GM19035 (cell line): ENCODE results near the gene KRTAP5-6.
"Not testable (repeated sequence)": the region's sequence is repeated elsewhere in the genome, so short reads cannot be mapped to it uniquely, and the experiment has no call there.

Experiments
- ATAC-seq: cut with Tn5 transposase; IDR thresholded peaks from one replicate; pipeline ENCODE4 v1.9.1; 2021; ENCODE audit not compliant: unreplicated experiment

Gene KRTAP5-6

DNA sequence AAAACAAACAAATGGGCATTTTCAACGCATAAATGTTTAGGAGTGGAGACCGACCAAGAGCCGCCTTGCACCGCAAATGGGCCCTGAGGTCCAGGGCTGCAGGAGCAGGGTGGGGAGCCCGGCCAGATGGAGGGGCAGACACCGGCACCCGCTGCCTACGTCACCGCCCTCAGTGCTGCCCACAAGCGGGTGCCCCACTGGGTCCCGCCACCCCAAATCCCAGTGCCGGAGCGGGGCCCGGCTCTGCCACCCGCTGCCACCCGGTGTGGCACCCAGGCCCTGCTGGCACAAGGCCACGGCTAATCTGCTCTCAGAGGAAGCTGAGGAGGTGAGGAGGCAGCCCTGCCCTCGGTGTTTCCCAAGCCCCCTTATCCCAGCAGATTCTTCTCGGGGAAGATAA, 13.8 kb upstream of the KRTAP5-6 start:
- ATAC-seq, result not testable (repeated sequence)

DNA sequence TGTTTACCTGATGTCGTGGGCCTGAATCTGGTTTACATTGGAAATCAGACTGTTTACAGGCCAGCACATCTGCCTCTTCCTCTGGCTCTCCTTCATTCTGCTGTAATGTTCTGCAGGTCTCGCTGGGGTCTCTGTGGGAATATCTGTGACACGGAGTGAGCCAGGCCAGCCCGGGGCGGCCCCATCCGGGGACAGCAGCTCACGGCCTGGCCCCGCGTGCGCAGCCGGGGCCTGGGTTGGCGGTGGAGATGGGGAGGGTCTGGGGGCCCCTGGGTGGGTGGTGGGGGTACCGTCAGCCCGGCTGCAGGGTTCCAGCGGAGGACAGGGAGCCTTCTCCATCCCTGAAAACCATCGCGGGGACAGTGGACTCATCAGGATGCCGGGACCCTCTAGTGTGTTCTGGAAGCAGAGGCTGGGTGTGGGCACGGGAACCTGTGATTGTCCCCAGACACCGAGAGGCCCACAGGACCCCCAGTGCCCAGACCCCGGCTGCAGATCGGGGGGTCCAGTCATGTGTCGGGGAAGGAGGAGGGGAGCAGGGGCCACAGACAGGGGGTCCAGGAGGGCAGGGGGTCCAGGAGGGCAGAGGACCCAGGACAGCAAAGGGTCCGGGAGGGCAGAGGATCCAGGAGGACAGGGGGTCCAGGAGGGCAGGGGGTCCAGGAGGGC, 13.0 kb upstream of the KRTAP5-6 start:
- not testable (repeated sequence) for ATAC-seq

DNA sequence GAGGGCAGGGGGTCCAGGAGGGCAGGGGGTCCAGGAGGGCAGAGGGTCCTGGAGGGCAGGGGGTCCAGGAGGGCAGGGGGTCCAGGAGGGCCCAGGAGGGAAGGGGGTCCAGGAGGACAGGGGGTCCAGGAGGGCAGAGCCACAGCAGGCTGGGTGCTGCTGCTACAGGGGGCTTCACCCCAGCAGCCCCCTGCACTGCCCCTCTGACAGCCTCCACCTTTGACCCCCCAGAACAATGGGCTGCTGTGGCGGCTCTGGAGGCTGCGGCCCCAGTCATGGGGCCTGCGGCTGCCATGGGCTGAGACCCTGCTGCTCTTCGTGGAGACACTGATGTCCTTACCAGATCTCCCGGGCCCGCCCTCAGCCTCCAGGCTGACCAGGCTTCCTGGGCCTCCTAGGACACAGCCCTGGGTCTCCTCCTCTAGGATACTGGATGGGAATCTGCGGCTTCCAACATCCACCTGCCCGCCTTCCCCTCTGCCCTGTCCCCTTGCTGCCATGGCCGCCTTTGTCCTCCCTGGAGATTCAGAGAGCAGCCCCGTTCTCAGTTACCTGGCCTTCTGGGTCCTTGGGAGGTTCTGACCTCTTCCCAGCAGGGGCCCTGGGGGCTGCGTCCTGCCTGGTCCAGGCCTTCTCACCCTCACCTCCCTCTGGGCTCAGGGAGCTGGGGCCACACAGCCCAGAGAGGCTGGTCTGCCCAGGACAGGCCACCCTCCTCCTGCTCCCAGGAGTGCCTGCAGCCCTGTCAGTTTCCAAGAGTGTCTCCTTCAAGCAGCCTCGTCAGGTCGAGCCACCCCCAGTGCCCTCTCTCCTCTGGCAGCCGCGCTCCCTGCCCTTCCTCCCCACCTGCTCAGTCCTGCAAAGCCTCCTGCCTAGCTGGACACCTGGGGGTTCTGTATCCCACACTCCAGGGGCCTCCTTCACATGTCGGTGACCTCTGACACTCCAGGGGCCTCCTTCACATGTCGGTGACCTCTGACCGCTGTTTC, 11.8 kb upstream of the KRTAP5-6 start:
- not testable (repeated sequence) for ATAC-seq

DNA sequence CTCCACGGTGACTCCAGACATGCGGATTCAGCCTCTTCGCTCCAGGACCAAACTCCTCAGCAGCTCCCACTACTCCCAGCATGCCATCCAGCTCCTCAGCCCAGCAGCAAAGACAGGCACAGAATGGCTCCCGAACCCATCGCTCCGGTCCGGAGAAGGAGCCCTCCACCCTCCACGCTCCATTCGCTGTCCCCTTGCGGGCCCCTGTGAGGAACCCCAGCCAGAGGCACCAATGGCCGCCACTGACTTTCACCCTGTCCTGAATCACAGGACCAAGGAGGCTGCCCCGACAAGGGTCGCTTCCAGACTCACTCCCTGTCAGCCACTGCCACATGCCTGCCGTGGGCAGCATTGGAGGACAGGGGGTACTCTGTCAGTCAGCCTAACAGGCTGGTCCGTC, 10.8 kb upstream of the KRTAP5-6 start:
- ATAC-seq, result not testable (repeated sequence)

DNA sequence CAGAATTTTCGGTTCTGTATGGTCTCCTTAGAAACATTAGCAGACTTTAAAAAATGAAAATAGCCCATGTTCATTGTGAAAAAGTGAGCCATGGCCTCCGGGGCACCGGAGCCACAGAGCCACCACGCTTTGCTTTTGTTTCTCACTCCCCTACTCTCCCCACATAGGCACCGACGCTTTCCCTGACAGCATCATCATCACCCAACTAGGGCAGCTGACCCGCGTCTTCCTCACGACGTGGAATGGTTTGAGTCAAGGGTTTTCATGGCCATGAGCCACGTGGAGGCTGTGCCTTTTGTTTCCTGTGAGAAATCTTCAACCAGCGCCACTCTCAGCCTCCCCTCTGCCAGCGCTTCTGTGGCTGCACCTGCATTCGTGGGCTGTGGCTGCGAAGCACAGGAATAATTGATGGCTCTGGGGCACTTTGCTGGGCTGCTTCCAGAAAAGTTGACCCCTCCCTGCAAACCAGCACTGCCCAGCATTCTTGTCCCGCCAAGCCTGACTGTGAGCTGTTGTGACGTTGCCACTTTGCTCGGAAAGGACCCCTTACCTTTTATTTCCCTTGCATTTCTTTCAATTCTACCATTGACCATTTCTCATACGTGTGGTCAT, 8.6 kb upstream of the KRTAP5-6 start:
- ATAC-seq, result not testable (repeated sequence)

DNA sequence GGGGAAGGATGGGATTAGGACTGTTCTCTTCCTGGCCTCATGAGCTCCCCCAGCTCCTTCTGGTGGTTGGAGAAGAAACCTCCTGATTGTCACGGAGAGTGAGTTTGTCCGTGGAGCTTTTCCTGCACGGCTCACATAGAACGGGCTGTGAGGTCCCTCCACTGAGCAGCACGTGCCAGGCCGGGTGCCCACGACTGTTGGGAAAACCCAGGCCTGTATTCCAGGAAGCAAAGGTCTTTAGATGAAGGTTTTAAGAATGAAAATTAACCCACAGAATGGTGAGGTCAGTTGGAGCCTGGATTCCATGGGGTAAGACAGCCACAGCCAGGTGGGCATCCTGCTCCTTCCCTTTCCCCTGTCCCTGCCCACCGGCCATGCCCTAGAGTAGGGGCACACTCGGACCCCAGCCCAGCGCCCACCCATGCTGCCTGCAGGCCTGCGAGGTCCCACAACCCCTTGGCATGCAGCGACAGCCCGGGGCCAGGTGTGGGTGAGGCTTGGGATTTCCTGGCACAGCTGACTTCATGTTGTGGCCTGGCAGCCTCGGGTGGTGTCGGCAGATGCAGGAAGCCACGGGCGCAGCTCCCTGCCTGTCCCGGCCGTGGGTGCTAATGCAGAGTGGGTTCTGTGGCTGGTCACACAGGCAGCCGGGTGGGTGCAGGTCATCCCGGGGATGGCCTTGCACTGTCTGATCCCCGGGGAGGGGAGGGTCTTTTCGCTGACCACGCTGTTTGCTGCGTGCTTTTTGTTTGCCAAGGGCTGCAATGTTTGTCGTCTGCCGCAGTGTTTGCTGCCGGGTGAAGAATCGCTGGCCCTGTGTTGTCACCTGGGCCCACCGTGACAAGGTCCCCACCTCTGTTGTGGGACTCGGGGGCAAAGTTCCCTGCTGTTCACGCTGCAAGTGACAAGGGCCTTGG, 7.5 kb upstream of the KRTAP5-6 start:
- ATAC-seq, result not testable (repeated sequence)

DNA sequence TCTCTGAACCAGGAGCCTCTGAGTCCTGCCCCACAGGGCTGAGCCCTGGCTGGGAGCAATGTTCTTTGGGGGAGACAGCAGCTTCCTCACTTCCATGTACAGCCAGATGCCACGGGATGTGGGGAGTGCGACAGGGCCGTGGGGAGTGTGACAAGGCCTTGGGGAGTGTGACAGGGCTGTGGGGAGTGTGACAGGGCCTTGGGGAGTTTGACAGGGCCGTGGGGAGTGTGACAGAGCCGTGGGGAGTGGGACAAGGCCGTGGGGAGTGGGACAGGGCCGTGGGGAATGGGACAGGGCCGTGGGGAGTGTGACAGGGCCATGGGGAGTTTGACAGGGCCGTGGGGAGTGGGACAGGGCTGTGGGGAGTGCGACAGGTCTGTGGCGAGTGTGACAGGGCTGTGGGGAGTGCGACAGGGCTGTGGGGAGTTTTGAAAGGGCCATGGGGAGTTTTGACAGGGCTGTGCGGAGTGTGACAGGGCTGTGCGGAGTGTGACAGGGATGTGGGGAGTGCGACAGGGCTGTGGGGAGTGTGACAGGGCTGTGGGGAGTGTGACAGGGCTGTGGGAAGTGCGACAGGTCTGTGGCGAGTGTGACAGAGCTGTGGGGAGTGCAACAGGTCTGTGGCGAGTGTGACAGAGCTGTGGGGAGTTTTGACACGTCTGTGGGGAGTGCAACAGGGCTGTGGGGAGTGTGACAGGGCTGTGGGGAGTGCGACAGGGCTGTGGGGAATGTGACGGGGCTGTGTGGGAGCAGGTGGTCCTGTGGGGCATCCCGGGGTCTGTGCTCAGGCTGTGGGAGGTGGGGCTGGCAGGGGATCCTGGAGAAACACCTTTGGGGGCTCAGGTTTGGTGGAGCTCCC, 6.6 kb upstream of the KRTAP5-6 start:
- no peak for ATAC-seq

DNA sequence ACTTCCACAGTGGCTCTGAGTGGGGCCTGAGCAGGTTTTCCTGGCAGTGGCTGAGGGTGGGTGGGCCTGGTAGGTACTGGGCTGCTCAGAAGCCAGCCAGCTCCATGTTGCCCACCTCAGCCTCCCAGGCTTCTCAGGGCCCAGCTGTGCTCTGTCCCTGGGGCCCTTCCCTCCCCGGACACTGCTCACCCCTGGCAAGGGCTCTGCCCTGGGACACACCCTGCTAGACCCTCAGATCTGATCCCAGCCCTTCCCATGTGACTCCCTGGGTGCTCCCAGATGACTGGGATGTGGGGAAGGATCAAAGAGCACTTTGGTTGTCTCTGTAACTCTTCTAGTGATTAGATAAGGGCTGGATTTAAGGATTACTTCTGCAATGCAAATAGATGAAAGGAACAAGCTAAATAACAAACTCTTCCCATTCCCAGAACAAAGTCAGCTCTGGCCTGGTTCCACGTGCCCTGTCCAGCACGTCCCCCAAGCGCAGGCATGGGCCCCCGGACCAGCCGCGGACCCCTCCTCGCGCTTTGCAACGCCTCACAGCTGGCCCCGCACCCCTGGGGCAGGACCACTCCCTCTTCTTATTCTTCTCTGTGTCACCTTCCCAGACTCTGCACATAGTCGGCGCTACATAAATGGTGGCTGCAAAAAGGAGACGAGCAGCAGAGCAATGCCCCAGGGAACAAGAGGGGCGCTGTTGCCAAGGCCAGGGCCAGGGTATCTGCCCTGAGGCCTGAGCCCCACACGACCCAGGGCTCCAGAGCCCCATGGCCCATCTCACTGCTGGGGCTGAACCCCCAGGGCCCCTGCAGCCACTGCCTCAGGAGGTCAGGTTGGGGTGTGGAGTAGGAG, 5.7 kb upstream of the KRTAP5-6 start:
- ATAC-seq, result no peak

DNA sequence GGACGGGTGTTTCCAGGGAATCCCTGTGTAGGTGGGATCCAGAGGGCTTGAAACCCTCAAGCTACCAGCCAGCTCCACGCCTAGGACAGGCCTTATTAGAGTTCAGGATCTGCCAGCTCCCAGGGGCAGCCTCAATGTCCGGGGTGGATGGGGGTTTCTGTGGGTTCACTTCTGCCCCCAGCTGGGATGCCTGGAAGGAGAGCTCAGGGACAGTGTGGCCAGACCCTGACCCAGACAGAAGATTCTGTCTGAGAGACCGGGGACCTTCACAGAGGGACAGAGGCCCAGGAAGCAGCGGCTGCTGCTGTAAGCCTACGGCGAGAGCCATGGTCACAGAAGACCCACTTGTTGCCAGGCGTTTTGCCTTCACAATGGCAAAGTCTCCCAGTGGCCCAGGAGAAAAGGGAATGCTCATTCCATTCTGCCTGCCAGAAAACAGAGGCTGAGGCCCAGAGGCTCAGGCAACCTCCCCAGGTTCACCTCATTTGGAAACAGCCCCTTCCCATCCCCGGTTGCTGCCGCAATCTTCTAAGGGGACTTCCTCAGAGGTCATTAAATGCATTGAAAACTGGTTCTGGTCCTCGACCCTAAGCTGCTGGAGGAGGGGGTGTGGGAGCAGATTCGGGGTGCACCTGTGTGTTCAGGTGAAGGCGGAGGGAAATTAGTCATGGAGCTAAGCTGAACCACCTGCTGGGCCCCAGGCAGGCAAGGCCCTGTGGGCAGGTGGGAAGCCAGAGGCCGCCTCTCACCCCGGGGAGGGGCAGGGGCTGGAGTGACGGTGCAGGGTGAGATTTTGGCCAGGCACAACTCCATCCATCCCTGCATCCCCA, 4.9 kb upstream of the KRTAP5-6 start:
- no peak for ATAC-seq

DNA sequence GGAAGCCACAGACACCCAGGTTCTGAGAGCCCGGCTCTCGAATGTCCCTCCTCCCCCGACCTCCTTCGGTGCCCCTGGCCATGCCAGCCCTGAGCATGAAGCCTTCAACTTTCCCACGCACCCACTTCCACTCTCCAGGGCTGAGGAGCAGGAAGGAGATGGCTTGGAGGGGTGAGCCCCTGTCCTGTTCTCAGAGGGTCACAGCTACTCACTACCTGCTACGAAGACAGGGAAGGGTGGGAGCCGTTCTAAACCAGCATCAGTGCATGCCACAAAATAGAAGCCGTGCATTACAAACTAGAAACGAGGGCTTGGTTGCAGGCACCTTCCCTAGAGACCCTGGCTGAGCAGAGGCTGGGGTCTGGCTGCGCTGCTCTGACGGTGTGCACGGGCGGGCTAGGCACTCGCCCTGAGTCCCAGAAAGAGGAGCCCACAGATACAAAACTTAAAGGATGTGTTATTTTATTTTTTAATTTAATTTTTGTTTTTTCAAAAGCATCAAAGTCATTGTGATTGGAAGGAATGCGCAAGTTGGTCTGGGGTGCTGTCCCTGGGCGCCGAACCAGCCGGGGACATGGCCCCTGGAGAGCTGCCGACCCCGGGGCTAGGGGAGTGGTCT, 4.2 kb upstream of the KRTAP5-6 start:
- ATAC-seq, result no peak

DNA sequence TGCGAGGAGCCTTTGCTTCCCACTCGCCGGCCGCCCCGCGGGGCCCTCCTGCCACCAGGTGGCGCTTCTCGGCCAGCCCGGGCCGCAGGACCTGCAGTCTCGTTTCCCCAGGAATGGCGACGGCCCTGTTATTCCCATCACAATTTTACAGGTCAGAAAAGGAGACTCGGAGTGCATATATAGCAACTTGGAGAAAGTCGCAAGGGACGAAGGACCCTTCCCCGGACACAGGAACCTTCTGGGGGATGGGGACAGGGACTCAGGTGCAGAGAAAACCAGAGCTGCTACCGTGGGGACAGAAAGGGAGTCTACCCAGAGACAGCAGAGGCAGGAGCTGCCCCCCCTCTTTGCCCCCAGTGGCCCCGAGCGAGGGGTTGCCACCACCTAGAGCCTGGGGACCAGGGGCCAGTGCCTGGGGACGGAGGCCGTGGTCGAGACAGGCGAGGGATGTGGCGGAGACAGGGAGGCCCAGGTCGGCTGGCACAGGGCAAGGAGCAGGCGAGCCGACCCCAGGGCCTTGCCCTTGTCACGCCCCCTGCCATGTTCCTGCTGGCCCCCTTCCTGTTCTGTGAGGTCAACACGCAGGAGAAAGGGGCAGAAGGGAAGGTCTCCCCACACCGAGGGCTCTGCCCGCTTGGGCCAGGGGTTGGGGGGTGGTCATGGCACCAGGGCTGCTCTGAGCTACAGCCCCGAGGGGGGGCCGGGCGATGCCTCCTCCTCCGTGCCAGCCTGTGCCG, 3.5 kb upstream of the KRTAP5-6 start:
- ATAC-seq, result no peak

DNA sequence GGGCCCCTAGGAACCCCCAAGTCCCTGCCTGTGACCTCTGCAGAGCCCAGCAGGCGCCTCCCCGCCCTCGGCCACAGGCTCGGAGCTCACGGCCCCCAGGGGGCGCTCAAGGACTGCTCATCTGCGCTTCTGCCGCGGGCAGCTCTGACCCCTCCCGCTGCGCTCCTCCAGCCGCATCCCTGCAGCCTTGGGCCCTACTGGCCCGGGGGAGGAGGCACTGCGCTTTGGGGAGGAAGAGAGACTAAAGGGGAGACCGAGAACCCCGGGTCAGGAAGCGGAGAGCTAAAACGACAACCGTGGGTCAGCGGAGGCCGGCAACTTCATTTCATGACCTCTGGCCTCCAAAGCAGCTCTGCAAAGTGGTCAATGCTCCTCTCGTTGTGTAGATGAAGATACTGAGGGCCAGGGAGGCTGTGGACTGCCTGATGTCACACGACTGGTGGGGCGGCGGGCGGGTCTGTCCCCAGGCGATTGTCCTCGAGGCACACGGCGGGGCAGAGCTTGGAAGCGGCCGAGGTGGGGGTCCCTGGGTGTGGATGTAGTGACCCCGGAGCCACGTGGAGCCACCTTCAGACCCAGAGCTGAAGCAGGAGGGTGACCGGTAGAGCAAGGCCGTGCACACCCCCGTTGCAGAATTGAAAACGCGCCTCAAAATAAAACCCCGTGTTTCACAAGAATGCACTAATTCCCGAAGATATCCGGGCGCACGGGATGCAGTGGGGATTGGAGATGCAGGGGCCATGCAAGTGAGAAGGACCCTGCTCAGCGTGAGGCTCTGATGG, 2.7 kb upstream of the KRTAP5-6 start:
- no peak for ATAC-seq

DNA sequence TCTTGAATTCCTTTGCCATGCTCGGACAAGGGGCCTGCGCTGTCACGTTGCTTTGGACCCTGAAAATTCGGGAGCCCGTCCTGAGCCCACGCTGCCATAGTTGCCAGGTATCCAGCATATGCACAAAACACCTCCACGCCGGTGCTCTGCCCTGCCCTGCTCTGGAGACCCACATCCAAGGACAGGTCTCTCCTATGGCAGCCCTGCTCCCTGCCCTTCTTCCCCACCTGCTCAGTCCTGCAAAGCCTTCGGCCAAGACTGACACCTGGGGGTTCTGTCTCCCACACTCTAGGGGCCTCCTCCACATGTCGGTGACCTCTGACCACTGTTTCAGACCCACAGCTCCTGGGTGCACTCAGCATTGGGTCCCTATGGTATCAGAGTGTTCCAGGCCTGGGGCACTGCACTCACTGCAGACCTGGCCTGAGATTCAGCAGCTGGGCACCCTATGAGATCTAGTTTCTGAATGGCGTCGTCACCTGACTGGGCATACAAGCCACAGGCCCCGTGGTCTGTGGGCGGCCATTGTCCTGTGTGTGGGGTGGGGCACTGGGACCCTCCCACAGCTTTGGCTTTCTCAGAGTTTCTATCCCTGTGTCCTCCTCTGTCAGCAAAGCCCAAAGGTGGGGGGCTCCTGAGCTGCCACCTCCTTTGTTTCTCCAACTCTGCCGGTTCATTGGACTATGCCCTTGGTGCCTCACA, 2.0 kb upstream of the KRTAP5-6 start:
- no peak for ATAC-seq

DNA sequence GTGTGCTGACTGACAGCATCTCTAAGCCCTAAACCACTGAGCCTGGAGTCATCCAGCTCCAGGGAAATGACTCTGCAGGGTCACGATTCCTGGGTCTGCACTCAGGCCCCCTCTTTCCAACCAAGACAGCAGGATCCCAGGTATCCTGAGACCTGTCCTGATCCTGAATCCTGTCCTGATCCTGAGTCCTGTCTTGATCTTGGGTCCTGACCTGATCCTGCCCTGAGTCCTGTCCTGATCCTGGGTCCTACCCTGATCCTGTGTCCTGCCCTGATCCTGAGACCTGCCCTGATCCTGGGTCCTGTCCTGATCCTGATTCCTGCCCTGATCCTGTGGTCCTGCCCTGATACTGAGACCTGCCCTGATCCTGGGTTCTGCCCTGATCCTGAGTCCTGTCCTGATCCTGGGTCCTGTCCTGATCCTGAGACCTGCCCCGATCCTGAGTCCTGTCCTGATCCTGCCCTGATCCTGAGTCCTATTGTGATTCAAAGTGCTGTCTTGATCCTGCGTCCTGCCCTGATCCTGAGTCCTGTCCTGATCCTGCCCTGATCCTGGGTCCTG, 1.4 kb upstream of the KRTAP5-6 start:
- no peak for ATAC-seq

DNA sequence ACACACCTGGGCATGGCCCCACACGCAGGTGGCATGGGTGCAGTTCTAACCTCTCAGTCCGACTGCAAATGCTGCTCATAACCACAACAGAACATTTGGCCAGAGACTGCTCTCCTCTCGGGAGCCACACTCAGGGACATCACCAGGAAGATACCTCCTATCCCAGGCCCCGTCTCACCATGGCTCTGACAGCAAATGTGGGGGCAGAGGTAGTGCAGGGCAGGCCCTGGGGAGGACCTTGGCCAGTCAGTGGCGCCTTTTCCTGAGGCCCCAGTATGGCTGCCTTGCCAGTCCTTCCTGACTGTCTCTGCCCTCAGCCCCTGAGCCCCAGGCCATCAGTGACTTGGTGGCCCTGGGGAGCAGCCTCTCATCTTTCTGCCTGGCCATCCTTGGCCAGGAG, 2.8 kb downstream of the KRTAP5-6 start:
- ATAC-seq, result no peak
